NK-92 (cell line): ENCODE measurements around the gene APMAP.

ENCODE experiments used
- DNase-seq: peaks from one replicate; lab custom pipeline; 2025; ENCODE audit not compliant: unreplicated experiment; lab: John Stamatoyannopoulos, UW

The APMAP gene, protein sequence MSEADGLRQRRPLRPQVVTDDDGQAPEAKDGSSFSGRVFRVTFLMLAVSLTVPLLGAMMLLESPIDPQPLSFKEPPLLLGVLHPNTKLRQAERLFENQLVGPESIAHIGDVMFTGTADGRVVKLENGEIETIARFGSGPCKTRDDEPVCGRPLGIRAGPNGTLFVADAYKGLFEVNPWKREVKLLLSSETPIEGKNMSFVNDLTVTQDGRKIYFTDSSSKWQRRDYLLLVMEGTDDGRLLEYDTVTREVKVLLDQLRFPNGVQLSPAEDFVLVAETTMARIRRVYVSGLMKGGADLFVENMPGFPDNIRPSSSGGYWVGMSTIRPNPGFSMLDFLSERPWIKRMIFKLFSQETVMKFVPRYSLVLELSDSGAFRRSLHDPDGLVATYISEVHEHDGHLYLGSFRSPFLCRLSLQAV

DNA sequence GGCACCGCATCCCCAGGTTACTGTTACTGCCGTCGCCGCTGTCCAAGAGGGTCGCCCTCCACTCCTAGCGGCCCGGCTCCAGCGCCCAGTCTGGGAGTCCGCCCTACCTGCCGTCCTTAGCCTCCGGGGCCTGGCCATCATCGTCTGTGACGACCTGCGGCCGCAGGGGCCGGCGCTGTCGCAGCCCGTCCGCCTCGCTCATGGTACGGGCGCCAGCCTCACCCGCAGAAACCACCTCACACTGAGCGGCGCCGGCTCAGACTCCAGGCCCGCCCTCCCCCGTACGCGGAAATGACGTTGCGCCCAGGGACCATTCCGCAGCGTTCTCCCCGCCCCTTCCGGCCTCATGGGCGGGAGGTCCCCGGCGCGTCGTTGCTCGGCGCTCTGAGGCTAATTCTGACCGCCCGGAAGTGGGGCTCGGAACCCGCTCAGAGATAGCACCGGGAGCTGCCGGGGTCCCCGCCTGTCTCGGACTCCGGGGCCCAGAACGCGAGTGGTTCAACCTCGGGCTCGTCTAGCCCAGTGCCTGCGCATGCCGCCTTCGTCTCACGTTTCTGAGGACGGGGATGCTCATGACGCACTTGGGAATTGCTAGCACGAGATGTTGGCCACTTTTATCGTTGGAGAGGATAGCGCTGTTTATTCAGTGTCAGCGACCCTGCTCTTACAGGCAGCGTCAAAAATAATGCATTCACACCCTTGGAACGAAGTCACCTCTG is at the start of gene APMAP:
TSS of gene APMAP (minus strand) at position 265 of the 719 bp plus-strand sequence. CDS start at position 202, 63 bp downstream.
- DNase-seq: peak; percentile 69

DNA sequence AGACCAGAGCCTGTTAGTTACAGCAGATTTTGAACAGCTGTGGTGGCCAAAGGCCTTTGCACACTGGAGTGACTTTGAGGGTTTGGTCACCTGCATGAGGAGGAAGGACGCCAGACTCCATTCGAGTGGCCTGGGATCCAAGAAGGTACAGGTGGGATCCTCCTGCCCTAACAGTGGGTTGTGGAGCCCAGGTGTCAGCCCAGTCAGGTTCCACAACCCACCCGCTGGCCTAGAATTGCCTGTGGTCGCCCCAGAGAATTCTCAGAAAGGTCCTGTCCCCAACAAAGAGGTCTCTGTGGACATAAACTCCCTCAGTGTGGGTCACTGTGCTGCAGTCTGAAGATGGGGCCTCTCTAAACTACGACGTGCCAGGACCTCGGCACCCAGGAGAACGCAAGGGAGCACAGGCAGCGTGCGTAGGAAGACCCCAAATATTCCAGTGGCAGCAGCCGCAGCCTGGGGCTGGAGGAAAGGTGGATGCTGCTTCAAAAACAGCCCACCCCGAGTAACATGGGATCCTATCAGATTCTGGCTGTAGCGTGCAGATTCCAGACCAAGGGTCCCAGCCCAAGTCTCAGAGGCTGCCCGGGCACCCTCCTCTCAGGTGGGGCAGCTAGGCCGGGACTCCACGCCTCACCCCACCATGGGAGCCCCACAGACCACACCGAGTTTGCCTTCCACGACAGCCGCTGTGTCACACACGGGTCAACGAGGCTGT is 49.4 kb upstream of the APMAP start:
- DNase-seq: no peak

DNA sequence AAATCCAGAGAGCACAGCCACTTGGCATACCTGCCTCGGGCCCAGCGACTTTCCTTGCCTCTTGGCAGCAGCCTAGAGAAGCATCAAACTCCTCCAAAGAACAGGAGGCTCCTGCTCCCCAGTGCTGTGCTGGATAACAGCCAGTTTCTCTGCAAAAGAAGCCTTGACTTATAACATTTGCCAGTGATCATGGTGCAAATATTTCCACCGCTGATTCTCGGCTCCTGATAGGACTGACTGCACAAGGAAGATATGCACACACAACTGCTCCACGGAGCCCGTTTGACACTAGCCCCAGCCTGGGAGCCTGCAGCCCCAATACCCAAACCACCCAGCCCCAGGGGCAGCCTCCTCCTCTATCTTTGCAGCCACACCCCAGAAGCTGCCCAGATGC is 47.9 kb upstream of the APMAP start:
- no peak for DNase-seq

DNA sequence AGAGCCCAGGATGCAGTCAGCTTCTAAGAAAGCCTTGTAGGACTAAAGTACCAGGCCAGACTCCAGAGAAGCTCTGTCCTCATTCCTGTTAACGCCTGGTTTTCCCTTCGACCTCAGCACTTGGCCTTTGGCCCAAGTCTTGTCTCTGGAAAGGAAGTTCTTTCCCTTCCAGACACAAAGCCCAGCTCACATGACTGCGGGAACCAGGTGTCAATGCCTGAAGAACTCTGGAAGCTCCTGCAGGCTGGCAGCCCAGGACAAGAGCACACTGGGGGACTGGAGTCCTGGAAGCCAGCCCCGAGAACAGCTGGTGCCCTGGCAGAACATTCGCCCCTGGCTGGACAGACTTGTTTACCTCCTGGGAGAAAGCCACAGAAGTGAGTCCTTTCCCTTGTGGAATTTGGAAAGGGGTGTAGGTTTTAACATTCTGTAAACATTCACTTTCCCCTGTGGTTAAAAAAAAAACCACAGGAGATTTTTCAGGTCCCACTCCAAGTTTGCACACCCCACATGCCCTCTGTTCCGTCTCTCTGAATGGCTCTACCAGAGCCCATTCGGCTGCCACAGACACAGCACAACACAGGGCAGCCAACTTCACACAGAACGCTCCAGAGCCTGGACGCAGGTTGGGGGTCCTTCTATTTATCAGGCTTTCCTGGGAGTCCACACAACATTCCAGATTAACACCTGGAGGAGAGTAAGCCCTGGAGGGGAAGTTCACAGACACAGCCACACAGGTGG is 47.3 kb upstream of the APMAP start:
- no peak for DNase-seq

DNA sequence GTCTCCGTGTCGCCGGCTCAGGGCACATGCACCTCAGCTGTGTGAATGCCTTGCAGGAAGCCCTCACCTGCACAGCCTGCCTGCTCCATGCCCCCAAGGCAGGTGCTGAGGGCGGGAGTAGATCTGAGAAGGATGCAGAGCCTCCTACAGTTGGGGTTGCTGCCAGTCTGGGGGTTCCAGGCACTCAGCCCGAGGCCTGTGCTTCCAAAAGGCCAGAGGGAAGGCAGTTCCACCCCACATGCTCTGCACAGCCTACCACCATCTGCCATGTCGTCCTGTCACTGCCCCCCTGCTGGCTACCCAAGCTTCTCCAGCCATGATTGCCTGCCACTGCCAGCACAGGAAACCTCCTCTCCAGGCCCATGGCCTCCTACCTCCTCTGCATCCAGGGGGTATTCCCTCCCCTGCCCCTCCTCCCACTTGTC is 46.1 kb upstream of the APMAP start:
- no peak for DNase-seq

DNA sequence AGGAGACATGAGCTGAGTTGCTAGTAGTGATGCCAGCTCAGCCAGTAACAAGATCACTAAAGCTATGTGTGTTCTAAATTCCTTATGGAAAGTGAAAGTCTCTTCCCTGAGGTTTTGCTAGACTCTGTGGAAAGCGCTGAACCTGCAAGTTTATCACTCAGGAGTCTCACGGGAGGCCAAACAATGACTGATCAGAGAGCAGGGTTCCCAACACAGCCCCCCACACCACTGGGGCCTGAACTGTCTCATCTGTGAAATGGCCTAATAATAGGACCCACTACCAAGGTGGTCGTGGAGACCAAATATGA is 45.5 kb upstream of the APMAP start:
- no peak for DNase-seq

DNA sequence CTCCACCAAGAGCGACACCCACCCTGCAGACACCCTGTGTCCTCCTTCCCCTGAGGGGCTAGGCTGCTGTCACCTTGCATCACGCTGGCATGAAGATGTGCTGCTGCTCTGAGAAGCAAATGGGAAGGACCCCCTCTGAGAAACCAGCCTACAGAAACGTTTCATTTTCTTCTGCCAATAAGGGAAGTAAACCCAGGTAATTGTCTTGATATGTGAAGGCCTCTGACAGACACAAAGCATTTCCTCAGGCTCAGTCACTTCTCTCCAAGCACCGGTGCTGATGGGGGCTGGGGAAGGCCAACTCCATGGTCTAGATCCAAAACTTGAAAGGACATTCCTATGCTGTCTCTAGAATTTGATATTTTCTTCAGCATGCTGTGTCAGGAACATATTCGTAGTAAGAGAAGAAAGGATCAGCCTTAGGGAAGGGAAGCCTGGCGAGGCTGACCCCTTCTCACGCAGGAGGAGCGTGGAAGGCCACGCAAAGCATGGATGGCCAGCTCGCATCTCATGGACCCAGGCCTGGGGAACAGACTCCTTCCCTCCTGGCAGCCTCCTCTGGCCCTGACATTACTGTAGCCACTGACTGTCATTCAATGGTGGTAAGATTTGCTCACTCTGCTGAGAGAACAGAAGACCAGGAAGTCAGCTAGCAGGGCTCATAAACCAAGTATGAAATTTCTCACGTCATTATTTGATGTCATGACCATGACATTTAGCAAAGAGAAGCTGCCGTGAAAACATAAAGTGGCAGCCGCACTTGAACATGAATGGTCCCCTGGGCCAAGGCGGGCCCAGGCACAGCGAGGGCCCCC is 44.9 kb upstream of the APMAP start:
- no peak for DNase-seq

DNA sequence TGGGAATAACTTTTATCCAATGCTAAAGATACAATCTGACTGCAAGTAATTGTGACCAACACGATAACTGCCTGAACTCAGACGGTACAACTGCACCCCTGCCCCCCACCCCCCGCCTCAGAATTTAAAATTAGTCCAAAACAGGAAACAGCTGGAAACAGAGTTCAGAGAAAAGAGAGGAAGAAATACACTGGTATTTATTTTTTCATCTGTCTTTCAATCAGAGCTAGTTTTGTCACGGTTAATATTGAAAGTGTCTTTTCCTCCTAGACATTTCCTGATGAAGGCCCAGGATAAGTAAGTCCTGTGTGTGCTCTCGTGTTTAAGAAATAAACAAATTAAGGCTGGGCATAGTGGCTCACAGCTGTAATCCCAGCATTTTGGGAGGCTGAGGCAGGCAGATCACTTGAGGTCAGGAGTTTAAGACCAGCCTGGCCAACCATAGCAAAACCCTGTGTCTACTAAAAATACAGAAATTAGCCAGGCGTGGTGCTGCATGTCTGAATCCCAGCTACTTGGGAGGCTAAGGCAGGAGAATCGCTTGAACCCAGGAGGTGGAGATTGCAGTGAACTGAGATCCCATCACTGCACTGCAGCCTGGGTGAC is 43.9 kb upstream of the APMAP start:
- DNase-seq: no peak

DNA sequence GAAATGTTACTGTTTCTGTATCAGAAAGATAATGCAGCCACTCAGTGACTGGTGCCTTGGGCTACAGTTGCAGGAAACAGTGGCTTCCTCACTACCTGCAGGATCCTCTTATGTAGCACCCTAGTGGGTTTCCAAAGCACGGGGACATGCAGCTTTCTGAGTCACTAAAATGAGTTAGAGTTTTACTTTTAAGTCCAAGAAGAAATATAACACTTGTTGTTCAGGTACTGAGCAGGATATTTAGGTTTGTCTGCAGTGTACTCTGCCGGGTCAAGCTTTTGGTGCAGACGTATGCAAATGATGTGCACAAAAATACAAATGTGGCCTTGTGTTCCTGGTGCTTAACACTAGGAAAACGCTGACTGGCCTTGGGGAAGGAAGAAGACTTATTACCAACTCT is 43.4 kb upstream of the APMAP start:
- no peak for DNase-seq

DNA sequence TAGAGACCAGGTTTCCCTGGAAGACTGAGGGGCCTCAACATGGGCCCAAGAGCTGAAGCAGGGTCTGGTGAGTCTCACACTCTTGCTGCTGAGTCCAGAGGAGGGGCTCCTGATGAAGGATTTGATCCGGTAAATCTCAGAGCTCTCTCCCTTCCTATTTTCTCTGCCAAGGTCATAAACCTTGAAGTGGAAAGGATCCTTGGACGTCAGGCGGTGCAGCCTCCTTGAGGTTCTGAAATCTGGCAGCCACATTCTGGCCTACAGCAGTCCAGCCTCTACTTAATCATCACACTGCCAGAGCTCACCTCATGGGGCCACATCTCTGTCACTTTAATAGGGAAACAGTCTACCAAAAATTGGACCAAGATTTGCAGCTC is 41.4 kb upstream of the APMAP start:
- DNase-seq: no peak

DNA sequence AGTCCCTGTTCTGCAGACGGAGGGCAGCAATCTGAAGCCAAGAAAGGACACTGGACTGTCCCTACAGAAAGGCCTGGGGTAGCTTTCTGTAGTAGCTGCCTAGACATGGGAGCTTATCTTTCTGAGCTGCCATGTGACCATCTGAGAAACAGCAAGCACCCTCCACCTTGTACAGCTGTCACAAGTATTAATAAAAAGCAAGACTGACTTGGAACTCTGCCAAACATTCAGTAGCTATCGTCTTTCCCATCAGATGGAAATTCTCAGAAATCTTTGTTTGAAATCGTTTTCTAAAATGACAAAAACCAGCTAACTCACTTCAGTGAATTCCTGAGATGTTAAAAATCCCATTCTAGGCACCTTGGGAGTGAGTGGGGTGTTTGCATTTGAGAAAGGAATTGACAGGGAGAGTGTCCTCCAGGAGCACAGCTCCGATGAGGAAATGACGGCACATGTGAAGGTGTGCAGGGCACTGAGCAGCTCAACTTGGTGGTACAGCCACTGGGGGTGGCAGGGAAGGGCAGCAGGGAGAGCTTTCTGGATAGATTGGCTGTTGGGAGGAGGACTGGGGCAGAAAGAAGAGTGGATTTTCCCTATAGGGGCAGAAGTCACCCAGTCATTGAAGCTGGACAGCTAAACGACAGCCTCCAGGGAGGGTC is 40.8 kb upstream of the APMAP start:
- DNase-seq: no peak

DNA sequence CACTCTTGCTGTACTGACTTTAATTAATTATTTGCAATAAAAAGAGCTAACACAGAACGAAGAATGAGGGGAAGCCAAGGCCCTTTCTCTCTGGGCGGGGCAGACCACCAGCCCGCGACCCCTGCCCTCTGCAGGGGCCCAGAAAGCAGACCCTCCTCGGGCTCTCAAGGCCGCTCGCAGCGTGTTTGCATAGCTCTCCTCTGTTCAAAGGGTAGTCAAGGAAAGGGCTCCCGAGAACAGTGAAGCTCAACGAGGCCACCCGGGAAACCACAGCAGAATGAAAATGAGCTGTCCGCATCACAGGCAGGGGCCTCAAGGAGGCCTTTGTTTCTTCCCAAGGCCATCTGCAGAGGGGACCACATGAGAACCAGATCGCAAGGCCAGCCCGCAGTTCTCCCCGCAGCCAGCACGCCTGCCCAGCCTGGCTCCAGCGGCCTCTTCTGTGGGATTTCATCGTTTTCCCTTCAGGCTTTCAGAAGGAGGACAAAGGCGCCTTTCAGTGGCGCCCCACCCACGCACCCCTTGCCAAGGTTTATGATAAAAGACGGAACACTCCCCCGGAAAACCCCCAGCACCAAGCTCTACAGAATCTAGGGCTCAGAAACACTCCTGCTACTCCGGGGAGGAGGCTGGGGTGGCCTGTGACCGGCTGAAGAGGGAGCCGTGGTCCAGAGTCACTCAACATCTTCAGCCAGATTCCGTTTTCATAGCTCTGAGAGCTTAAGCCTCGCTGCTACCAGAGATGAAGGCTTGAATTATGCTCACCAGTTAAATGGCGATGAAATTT is 40.1 kb upstream of the APMAP start:
- no peak for DNase-seq

DNA sequence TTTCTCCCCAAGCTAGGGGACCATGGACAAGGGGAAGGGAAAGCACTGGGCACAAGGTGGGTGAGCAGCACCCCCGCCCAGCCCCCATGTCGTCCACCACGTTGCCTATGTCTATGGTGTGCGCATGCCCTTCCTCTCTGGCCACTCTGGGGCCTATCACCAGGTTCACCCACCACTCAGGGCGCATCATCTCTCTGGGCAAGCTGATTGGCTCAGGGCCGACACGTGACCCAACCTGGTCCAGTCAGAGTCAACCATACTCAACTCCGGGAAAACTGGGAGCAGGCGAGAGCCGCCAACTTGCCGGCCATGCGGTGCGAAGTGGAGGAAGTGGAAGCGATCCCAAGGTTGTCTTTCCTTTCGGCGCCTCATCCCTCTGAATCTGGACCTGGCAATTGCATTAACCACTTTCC is 39.5 kb upstream of the APMAP start:
- DNase-seq: no peak

DNA sequence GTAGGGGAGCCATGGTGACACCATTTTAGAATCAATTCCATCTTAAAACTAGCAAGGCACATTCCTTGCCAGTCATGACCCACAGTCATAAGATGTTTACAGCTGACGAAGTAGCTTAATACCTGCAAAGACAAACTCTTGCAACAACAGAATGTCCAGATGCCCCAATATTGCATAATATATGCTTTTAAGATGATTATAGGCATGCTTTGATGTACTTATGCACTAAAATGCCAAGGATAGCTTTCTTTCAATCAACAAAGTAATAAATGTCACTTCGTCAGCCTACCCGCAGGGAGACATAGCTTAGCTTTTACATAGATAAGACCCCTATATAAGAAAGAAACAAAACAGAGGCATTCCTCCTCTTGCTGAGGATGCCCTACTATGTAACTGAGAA is 38.7 kb upstream of the APMAP start:
- no peak for DNase-seq

DNA sequence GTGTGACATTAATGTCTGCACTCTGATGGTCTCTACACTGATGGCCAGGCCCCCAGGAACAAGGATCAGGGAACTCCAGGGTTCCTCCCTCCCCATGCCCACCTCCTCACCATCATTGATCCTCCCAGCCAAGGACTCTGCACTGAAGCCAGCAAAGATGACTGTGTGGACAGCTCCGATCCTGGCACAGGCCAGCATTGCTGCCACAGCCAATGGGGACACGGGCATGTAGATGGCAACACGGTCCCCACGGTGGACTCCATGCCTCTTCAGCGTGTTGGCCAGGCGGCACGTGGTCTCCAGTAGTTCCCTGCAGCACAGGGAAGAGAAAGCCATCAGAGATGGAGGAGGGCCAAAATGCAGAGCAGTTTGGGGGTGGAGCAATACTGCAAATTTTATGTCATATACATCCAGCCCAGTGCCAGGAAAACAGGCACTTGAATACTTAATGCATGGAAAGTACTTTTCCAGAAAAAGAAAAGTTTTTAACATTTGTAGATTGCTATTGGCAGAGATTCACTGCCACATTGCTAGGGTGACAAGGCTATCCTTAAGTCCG is 38.2 kb upstream of the APMAP start:
- DNase-seq: no peak

DNA sequence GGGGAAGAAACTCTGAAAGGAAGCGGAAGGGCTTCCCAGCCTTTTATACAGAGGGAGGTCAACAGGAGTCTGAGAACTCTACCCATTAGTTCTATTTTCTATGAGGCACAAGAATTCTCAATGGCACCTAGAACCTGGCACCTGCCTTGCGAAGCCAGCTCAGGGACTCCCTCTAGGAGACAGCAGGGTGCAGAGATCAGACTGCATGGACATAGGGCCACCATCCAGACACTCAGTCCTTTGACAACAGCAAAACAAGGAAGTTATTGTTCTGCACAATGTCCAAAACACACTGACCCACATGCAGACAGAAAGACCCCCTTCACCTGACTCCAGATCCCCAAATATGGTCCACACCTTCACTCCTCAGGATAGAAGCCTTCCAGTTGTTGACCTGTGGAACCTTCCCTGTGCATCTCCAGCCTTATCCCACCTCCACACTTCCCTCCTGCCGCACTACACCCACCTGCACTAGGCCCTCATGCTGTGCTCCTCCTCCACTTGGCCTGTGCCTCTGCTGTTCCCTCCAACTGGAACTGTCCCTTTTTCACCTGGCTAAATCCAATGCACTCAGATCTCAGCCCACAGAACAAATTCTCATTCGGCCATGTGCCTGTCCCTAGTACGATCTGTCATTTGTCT is 37.6 kb upstream of the APMAP start:
- no peak for DNase-seq

DNA sequence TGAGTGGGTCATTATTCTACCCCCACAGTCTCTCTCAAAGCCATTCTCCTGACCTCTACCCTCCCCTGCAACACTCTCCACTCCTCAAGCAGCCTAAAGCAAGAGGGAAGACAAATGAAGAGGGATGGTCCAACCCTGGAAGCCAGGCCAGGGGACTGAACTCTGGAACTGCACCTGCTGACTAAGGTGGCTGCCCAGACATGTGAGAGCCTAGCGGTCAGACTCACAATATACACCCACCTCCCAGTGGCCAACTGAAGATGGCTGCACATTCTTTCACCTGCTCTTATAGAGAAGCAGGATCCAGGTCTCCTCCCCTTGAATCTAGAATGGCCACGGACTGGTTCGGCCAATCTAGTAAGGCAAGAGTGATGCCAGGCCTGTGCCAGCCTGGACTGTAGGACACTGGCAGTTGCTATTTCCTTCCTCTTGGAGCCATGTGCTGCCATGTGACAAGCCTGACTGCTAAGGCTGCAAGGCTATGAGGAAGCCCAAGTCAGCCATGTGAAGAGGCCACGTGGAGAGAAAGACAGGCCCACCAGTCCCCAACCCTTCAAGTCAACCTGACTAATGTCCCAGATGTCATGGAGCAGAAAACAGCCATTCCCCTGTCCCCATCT is 33.5 kb upstream of the APMAP start:
- no peak for DNase-seq
